ENCODE results near the gene ZNF768.

The ZNF768 gene

DNA sequence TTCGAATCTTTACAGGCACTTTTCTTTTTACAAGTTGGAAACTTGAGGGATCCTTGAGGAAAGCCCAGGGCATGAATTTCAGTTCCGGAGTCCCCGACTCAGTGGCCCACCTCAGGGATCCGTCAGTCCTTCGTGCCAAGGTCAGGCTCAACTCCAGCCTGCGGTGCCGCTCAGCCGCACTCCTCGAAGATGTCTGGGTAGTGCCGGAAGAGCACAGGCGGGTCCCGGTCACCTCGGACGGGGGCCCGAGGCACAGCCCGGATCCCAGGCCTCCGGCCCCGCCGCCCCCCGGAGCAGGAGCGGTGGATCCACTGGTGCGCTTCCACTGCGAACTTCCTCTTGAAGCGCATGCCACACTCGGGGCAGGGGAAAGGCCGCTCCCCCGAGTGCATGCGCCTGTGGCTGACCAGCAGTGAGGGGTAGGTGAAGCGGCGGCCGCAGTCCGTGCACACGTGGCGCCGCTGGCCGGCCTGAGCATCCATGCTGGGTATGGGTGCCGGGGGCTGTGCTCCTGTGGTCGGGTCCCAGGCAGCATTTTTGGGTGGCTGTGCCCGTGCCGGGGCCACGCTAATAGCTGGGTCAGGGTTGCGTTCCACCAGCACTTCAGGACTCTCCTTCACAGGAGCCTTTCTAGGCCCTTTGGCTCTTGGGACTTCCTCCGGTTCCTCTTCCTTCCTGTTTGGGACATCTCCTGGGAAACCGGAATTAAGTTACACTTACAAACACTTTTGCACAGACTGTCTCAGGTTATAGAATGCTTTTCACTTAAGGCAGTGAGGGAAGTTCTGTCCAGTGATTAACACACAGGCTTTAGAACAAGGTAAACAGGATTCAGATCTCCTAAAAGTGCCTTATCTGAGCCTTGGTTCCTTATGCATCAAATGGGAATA lies 43.6 kb upstream of the ZNF768 start:
- Histone ChIP-seq H3K79me2 (ENCODE audit: insufficient read depth, low read depth) (peaks cover 18% of the 10 kb centered on the region), H3K4me2 (no peak overlapping the region), H3K27me3 (ENCODE audit: insufficient read depth, low read depth) (no peaks in the 10 kb centered on the region), H4K20me1 (ENCODE audit: insufficient read depth) (no peaks in the 10 kb centered on the region), H3K9ac (no peak overlapping the region), H3K4me3 (IDR thresholded peaks at IDR 0.05; ENCODE audit: insufficient read depth, low read depth, low read length) (no peak overlapping the region), H2AFZ (ENCODE audit: low read depth) (no peak overlapping the region), H3K36me3 (ENCODE audit: insufficient read depth) (no peaks in the 10 kb centered on the region), H3K4me1 (ENCODE audit: low read depth, poor library complexity, severe bottlenecking) (peaks cover 62% of the 10 kb centered on the region), H3K27ac (no peak overlapping the region)
- TF ChIP-seq, protein P1, sequence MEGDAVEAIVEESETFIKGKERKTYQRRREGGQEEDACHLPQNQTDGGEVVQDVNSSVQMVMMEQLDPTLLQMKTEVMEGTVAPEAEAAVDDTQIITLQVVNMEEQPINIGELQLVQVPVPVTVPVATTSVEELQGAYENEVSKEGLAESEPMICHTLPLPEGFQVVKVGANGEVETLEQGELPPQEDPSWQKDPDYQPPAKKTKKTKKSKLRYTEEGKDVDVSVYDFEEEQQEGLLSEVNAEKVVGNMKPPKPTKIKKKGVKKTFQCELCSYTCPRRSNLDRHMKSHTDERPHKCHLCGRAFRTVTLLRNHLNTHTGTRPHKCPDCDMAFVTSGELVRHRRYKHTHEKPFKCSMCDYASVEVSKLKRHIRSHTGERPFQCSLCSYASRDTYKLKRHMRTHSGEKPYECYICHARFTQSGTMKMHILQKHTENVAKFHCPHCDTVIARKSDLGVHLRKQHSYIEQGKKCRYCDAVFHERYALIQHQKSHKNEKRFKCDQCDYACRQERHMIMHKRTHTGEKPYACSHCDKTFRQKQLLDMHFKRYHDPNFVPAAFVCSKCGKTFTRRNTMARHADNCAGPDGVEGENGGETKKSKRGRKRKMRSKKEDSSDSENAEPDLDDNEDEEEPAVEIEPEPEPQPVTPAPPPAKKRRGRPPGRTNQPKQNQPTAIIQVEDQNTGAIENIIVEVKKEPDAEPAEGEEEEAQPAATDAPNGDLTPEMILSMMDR (conservative IDR thresholded peaks at IDR 0.05; ENCODE audit: low read depth, low read length), result no peak

DNA sequence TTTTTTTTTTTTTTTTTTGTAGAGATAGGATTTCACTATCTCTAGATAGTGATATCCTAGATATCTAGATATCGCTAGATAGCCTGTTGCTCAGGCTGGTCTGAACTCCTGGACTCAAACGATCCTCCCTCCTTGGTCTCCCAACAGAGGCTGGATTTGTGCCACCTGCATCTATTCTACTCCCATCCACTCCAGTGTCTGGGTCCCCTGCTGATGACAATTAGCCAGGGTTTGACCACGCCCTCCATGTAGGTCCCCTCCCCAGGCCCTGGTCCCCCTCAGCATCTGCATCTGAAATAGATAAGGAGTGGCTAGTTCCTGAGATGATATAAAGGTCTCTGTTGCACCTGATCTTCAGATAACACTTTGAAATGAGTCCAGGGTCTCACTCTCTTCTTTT lies 42.9 kb upstream of the ZNF768 start:
- H3K4me3 ChIP-seq (IDR thresholded peaks at IDR 0.05; ENCODE audit: insufficient read depth, low read depth, low read length), result no peak overlapping the region
- H3K9ac ChIP-seq, result no peak overlapping the region
- H3K4me2 ChIP-seq, result no peak overlapping the region
- peak overlapping the region; percentile 77; the same call in 1 of the 2 replicates for H3K27ac ChIP-seq
- TF ChIP-seq, protein P1 (conservative IDR thresholded peaks at IDR 0.05; ENCODE audit: low read depth, low read length), result no peak
- peaks cover 60% of the 10 kb centered on the region for H3K4me1 ChIP-seq (ENCODE audit: low read depth, poor library complexity, severe bottlenecking)
- no peaks in the 10 kb centered on the region for H3K27me3 ChIP-seq (ENCODE audit: insufficient read depth, low read depth)
- no peaks in the 10 kb centered on the region for H3K36me3 ChIP-seq (ENCODE audit: insufficient read depth)
- no peaks in the 10 kb centered on the region for H4K20me1 ChIP-seq (ENCODE audit: insufficient read depth)
- H3K79me2 ChIP-seq (ENCODE audit: insufficient read depth, low read depth), result peaks cover 12% of the 10 kb centered on the region
- H2AFZ ChIP-seq (ENCODE audit: low read depth), result no peak overlapping the region

DNA sequence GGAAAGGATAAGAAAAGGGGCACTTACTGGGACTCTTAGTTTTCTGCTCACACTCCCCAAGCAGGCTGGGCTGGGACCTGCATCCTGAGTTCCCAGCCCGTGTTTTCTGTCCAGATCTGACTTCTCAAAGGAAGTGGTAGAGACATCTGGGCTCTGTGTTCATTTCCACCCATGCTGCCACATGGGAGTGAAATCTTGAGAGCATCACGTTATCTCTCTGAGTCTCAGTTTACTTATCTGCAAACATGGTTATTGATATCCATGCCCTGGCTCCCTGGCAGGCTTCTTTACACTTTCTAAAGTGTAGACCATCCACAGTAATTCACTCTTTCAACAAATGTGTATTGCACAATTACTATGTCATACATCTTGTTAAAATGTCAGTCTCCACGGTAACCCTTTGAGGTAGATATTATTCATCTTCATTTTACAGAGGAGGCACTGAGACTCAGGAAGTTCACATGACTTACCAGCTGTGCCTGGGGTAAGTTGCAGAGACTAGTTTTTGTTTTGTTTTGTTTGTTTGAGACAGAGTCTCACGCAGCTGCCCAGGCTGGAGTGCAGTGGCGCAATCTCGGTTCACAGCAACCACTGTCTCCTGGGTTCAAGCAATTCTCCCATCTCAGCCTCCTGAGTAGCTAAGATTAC lies 41.7 kb upstream of the ZNF768 start:
- H2AFZ ChIP-seq (ENCODE audit: low read depth), result peak overlapping the region; percentile 3; the same call in 1 of the 2 replicates
- H3K27ac ChIP-seq, result peak overlapping the region; percentile 77
- H3K9ac ChIP-seq, result peak overlapping the region; percentile 18; the same call in 1 of the 2 replicates
- H3K36me3 ChIP-seq (ENCODE audit: insufficient read depth), result no peaks in the 10 kb centered on the region
- TF ChIP-seq, protein P1 (conservative IDR thresholded peaks at IDR 0.05; ENCODE audit: low read depth, low read length), result no peak
- no peaks in the 10 kb centered on the region for H4K20me1 ChIP-seq (ENCODE audit: insufficient read depth)
- H3K27me3 ChIP-seq (ENCODE audit: insufficient read depth, low read depth), result no peaks in the 10 kb centered on the region
- peak overlapping the region; percentile 62 for H3K4me2 ChIP-seq
- H3K79me2 ChIP-seq (ENCODE audit: insufficient read depth, low read depth), result peaks cover 7% of the 10 kb centered on the region
- H3K4me1 ChIP-seq (ENCODE audit: low read depth, poor library complexity, severe bottlenecking), result peaks cover 49% of the 10 kb centered on the region
- H3K4me3 ChIP-seq (IDR thresholded peaks at IDR 0.05; ENCODE audit: insufficient read depth, low read depth, low read length), result no peak overlapping the region

DNA sequence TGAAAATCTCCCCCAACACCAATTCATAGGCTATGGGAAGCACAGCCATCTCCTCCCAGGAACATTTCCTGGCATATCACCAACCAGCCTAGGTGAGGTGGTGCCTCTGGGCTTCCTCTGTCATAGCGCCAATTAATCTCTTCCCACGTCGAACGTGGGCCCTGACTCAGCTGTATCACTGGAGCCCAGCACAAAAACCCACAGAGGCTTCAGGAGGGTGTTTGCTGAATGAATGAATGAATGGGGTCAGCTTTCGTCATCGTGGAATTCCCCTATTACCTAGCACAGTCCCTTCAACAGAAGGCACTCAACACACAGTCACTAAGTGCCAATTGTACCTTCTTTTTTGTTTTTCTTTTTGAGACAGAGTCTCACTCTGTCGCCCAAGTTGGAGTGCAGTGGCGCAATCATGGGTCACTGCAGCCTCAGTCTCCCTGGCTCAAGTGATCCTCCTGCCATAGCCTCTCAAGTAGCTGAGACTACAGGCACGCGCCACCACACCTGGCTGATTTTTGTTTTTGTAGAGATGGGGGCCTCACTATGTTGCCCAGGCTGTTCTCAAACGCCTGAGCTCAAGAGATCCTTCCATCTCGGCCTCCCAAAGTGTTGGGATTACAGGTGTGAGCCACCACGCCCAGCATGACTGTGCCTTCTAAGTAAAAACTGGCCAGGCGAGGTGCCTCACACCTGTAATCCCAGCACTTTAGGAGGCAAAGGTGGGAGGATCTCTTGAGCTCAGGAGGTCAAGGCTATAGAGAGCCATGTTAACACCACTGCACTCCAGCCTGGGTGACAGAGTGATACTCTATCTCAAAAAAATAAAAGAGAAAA lies 41.0 kb upstream of the ZNF768 start:
- no peaks in the 10 kb centered on the region for H3K27me3 ChIP-seq (ENCODE audit: insufficient read depth, low read depth)
- peaks cover 42% of the 10 kb centered on the region for H3K4me1 ChIP-seq (ENCODE audit: low read depth, poor library complexity, severe bottlenecking)
- peak overlapping the region; percentile 18 for H3K9ac ChIP-seq
- peak overlapping the region; percentile 62 for H3K4me2 ChIP-seq
- H3K36me3 ChIP-seq (ENCODE audit: insufficient read depth), result no peaks in the 10 kb centered on the region
- H3K27ac ChIP-seq, result peak overlapping the region; percentile 77
- peak overlapping the region; percentile 3 for H2AFZ ChIP-seq (ENCODE audit: low read depth)
- no peaks in the 10 kb centered on the region for H4K20me1 ChIP-seq (ENCODE audit: insufficient read depth)
- H3K4me3 ChIP-seq (IDR thresholded peaks at IDR 0.05; ENCODE audit: insufficient read depth, low read depth, low read length), result no peak overlapping the region
- H3K79me2 ChIP-seq (ENCODE audit: insufficient read depth, low read depth), result no peaks in the 10 kb centered on the region; the same call in 1 of the 2 replicates
- TF ChIP-seq, protein P1 (conservative IDR thresholded peaks at IDR 0.05; ENCODE audit: low read depth, low read length), result no peak

Measured in KMS-11 (cell line).